T-helper 1 cell treated with Interleukin-12 subunit alpha and Interleukin-12 subunit beta and Interleukin-4 antibody, amounts not matched to agents 30 μg/mL and 1 μg/mL, for 36 hours (primary cell): ENCODE data around the gene BOK.

Experiments
- H3K27ac Mint-ChIP-seq: one replicate; pipeline ENCODE4 v1.8.0; 2021; ENCODE audit warnings: mild to moderate bottlenecking, mixed read lengths
- H3K27me3 Mint-ChIP-seq: one replicate; pipeline ENCODE4 v1.8.0; 2021; ENCODE audit warnings: low read depth, mixed read lengths
- H3K36me3 Mint-ChIP-seq: one replicate; pipeline ENCODE4 v1.8.0; 2021; ENCODE audit warnings: low read depth, mixed read lengths
- H3K4me1 Mint-ChIP-seq: one replicate; pipeline ENCODE4 v1.8.0; 2021; ENCODE audit warnings: low read depth, mixed read lengths
- H3K4me3 Mint-ChIP-seq: one replicate; pipeline ENCODE4 v1.8.0; 2021; ENCODE audit warnings: mild to moderate bottlenecking, moderate library complexity, mixed read lengths
- H3K9me3 Mint-ChIP-seq: one replicate; pipeline ENCODE4 v1.8.0; 2021; ENCODE audit warnings: mixed read lengths

The BOK gene

DNA sequence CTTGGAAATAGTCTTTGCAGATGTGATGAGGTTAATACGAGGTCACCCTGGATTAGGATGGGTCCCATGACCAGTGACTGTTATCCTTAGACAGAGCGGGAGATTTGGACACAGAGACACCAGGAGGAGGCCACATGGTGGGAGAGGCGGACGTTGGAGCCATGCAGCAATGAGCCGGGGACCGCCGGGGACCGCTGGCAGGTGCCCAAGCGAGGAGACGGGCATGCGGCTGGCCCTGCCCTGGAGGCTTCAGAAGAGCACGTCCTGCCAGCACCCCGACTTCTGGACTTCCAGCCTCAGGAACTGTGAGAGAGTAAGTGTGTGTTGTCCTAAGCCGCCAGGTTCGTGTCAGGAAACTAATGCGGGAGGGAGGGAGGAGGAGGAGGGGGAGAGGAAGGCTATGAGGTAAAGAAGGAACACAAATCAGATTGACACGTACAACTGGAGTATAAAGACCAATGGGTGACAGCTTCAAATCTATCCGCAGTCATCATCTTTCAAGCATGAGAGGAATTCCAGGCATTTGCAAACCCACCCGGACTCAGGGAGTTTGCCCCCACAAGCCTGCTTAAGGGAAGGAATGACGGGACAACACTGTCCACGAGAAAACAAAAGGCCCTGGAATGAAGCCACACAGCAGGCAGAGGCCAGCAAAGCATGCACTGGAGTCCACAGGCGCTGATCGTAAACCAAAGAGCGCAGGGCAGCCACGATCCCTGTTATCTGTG lies 11.6 kb upstream of the BOK start:
- no peaks in the 10 kb centered on the region for H3K36me3 Mint-ChIP-seq
- H3K27ac Mint-ChIP-seq = no peak overlapping the region
- no peak overlapping the region for H3K4me3 Mint-ChIP-seq
- H3K27me3 Mint-ChIP-seq = peaks cover 24% of the 10 kb centered on the region
- H3K4me1 Mint-ChIP-seq = no peaks in the 10 kb centered on the region
- H3K9me3 Mint-ChIP-seq = no peaks in the 10 kb centered on the region

DNA sequence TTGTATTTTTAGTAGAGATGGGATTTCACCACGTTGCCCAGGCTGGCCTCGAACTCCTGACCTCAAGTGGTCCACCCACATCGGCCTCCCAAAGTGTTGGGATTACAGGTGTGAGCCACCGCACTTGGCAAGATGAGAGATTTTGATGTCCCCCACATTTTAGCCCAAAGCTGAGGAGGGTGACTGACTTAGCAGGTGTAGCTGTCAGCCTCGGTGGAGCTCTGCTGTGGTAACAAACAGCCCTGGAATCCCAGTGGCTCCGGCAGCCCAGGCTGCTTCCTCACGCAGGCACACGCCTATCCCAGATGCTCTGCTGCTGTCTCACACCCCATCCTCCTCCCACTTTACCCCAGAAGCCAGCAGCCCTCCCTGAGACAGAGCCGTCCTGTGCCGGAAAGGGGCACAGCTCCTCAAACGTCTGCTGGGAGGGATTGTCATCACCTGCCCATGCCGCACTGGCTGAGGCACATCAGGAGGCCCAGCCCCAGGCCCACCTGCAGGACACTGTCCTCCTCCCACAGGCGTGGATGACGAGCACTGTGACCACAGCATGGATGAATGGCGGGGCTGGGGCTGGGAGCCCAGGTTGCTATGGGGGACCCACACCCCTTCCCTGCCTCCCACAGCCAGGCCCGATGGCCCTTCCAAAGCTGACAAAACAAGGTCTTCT lies 10.6 kb upstream of the BOK start:
- Mint-ChIP-seq H3K9me3 (no peaks in the 10 kb centered on the region), H3K4me3 (no peak overlapping the region), H3K4me1 (no peaks in the 10 kb centered on the region), H3K27ac (no peak overlapping the region), H3K27me3 (peaks cover 15% of the 10 kb centered on the region), H3K36me3 (no peaks in the 10 kb centered on the region)

DNA sequence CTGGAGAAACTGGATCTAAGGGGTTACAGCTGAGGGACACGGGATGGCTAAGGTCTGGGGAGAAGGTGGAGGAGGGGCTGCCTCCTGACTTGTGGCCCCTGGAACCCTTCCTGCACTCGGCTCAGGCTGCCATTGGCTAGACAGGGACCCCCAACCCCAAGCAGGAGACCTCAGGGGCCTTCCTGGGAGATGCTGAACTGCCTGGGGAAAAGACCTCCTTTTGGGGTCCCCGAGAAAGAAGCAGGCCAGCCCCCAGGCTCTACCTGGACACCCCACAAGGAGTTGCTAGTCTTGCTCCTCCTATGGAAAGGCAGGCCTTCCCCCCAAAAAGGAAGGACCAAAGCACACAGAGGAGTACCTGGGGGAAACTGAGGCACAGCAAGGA lies 10.1 kb upstream of the BOK start:
- Mint-ChIP-seq H3K4me1 (no peaks in the 10 kb centered on the region), H3K36me3 (no peaks in the 10 kb centered on the region), H3K27ac (no peak overlapping the region), H3K27me3 (peaks cover 10% of the 10 kb centered on the region), H3K4me3 (no peak overlapping the region), H3K9me3 (no peaks in the 10 kb centered on the region)

DNA sequence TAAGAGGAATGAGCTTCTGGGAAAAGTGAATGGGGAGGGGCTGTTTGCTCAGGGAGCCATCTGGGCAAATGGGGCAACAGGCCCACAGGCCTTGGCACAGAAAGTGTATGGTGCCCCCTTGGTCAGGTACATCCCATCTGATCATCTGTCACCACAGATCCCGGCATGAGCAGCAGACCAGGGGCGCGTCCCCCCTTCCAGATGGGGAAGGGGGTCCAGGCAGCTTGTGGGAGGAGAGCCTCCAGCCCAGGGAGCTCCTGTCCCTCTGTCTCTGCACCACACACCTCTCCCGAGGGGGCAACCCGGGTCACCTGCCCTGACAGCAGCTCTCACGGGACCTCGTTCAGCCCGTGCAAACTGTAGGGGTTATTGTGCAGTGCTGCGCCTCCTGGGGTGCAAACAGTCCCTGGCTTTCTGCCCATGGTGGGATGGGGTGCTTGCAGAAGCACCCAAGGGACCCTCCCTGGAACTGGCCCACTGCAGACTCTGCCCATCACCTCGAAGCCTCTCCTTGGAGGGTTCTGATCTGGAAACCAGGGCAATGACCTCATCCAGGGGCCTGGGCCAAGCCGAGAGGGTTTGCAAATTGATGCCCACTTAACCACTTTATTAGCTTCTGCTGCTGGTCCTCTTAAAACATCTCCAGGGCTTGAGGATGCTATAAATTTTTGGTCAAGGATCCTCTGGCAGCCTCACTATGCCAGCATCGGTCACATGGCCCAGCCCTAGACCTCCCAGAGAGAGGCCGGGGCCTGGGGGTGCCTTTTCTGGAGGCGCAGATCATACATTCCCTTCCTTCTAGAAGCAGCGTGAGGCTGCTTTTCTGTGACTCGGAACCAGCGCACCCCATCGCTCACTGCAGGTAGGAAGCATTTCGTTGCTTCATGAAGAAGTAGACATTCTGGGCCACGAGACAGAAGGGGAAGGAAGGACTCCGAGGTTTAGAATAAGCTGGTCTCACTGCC lies 7.6 kb upstream of the BOK start:
- H3K27ac Mint-ChIP-seq = no peak overlapping the region
- H3K36me3 Mint-ChIP-seq = no peaks in the 10 kb centered on the region
- H3K4me3 Mint-ChIP-seq = no peak overlapping the region
- peaks cover 14% of the 10 kb centered on the region for H3K27me3 Mint-ChIP-seq
- H3K9me3 Mint-ChIP-seq = no peaks in the 10 kb centered on the region
- peaks cover 4% of the 10 kb centered on the region for H3K4me1 Mint-ChIP-seq

DNA sequence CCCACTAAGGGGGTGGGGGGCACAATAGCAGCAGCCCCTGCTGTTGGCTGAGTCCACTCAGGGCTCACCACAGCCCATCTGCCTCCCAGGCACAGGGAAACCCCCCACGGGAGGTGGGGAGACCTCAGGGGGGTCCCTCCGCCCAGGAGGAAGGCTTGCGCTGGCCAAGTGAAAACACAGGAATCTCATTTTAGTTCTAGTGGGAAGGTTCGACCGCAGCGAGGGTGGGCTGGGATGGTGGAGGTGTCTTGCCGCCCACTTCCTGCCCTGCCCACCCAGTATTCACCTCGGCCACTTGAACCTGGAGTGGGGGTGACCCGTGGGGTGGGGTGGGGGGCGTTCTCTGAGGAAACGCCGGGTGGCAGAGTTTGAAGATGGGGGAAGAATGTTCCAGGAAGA lies 6.9 kb upstream of the BOK start:
- Mint-ChIP-seq H3K36me3 (no peaks in the 10 kb centered on the region), H3K4me3 (no peak overlapping the region), H3K27ac (no peak overlapping the region), H3K4me1 (peaks cover 6% of the 10 kb centered on the region), H3K27me3 (peaks cover 19% of the 10 kb centered on the region), H3K9me3 (no peaks in the 10 kb centered on the region)

DNA sequence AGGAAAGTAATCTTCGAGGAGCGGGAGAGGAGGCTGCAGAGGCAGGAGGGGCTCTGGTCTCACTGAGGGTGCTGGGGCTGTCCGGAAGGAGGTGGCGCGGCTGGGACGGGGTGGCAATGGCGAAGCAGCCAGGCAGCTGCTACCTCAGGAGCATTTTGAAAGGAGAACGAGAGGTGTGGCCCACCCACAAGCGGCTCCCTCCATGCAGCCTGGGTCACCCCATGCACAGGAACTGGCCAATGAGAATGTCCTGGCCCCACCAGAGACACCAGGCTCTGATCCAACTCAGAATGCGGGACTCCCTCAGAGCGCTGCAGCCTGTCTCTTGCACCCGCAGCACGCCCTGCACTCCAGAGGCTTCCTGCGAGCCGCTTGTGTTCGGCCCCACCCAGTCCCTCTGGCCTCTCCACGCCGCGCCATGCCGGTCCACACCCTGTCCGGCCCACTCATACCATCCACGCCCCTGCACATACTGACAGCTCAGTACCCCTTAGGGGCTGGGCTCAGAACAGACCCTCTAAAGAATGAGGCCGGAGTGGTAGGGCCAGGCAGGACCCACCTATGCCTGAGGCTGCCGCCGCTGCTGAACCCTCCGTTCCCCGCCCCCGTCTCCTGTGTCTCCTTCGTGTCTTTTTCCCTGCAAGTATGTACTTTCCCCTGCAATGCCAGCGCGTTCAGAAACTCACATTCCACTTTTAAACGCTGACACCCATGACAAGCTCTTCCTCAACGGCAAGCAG lies 6.4 kb upstream of the BOK start:
- no peak overlapping the region for H3K4me3 Mint-ChIP-seq
- no peaks in the 10 kb centered on the region for H3K9me3 Mint-ChIP-seq
- peaks cover 6% of the 10 kb centered on the region for H3K4me1 Mint-ChIP-seq
- H3K36me3 Mint-ChIP-seq = no peaks in the 10 kb centered on the region
- H3K27ac Mint-ChIP-seq = no peak overlapping the region
- peaks cover 25% of the 10 kb centered on the region for H3K27me3 Mint-ChIP-seq

DNA sequence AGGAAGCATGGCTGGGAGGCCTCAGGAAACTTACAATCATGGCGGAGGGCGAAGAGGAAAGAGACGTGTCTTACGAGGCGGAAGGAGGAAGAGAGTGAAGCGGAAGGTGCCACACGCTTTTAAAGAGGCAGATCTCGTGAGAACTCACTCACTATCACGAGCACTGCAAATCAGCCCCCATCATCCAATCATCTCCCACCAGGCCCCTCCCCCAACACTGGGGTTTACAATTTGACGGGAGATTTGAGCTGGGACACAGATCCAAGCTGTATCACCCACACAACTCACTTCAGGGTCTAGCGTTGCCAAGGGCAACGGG lies 5.1 kb upstream of the BOK start:
- Mint-ChIP-seq H3K36me3 (no peaks in the 10 kb centered on the region), H3K27me3 (peaks cover 38% of the 10 kb centered on the region)

DNA sequence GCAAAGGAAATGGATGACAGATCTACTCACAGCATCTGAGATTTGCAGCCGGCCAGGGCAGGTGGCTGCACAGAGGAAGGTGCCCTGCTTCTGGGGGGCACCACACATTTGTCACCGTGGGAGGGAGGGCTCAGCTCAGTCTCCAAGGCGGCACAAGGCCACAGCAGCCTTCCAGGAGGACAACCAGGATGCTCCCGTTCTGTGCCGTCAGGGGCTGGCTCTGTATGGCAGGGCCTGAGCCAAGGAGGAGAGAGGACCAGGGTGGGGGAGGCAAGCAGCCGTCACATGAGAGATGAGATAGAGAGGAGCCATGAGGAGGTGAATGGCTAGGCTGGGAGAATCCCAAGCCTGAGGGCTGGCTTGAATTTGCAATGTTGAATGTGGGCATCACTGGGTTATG lies 4.6 kb upstream of the BOK start:
- Mint-ChIP-seq H3K9me3 (no peaks in the 10 kb centered on the region), H3K27ac (no peak overlapping the region), H3K4me3 (no peak overlapping the region), H3K27me3 (peaks cover 39% of the 10 kb centered on the region), H3K36me3 (no peaks in the 10 kb centered on the region), H3K4me1 (peaks cover 9% of the 10 kb centered on the region)

More for the DNA sequence above, 5.1 kb upstream of the BOK start:
- no peak overlapping the region for H3K27ac Mint-ChIP-seq
- H3K4me1 Mint-ChIP-seq = peaks cover 9% of the 10 kb centered on the region
- H3K4me3 Mint-ChIP-seq = no peak overlapping the region
- H3K9me3 Mint-ChIP-seq = no peaks in the 10 kb centered on the region

DNA sequence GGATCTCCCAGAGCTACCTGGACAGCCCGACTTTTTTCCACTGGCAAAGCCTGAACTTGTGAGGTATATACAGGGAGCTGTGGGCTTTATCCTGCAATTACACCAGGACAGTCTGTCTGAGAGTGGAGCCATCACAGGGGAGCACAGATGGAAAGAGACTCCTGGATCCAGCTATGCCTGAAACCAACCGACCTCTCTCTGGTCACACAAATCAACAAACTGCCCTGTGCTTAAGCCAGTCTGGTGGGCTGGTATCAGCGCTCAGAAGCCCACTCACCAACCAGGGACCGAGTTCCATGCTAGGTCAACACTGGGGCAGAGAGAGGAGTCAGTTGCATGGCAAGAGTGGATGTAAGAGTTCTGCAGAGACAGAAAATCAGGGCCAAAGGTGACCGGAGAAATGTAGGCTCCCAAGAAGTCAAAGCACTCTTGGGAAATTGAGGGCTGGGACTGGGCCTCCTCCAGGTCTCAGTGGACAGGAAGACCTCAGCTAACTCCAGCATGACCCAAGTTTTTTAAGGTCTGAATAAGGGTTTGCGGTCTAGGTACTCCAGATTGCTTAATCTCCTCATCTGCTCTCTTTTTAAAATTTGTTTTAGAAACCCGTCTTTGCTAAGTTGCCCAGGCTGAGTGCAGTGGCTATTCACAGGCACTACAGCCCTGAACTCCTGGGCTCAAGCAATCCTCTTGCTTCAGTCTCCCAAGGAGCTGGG lies 3.8 kb upstream of the BOK start:
- H3K27me3 Mint-ChIP-seq = peaks cover 36% of the 10 kb centered on the region
- no peaks in the 10 kb centered on the region for H3K36me3 Mint-ChIP-seq
- no peak overlapping the region for H3K27ac Mint-ChIP-seq
- H3K4me3 Mint-ChIP-seq = no peak overlapping the region
- no peaks in the 10 kb centered on the region for H3K9me3 Mint-ChIP-seq
- peaks cover 9% of the 10 kb centered on the region for H3K4me1 Mint-ChIP-seq

DNA sequence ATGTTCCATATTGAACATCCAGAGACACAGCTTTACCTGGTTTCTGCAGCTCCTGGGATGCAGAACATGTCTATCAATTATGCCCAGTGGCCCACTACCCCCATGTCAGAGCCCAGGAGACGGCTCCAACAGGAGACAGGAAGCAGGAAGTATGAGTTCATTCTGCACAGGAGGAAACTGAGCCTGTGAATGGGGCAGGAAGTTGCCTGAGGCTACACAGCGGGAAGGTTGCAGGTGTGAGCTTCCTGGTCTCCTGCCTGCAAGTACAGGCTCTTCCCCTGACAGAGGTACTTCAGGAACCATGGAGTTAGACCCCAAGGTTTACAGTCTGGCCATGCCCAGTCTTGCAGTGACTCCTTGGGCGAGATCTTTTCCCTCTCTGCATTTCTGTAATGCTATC lies 2.8 kb upstream of the BOK start:
- Mint-ChIP-seq H3K36me3 (no peaks in the 10 kb centered on the region), H3K9me3 (no peaks in the 10 kb centered on the region), H3K4me1 (peaks cover 9% of the 10 kb centered on the region), H3K27ac (no peak overlapping the region), H3K27me3 (peaks cover 43% of the 10 kb centered on the region), H3K4me3 (peak overlapping the region; percentile 29)

DNA sequence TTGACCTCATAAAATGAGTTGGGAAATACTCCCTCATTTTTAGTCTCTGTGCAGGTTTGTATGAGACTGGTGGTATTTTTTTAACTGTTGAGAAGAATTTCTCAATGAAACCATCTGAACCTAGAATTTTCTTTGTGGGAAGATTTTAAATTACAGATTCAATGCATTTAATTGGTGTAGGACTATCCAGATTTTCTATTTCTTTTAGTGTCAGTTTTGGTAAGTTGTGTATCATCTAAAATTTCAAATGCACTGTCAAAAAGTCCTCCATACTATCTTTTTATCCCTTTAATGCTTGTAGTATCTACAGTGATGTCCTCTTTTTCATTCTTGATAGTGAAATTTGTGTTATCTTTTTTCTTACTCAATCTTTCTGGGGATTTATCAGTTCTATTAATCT lies 1.8 kb upstream of the BOK start:
- H3K27me3 Mint-ChIP-seq = peaks cover 39% of the 10 kb centered on the region
- H3K4me3 Mint-ChIP-seq = no peak overlapping the region
- no peaks in the 10 kb centered on the region for H3K9me3 Mint-ChIP-seq
- H3K36me3 Mint-ChIP-seq = no peaks in the 10 kb centered on the region
- H3K27ac Mint-ChIP-seq = no peak overlapping the region
- peaks cover 9% of the 10 kb centered on the region for H3K4me1 Mint-ChIP-seq

DNA sequence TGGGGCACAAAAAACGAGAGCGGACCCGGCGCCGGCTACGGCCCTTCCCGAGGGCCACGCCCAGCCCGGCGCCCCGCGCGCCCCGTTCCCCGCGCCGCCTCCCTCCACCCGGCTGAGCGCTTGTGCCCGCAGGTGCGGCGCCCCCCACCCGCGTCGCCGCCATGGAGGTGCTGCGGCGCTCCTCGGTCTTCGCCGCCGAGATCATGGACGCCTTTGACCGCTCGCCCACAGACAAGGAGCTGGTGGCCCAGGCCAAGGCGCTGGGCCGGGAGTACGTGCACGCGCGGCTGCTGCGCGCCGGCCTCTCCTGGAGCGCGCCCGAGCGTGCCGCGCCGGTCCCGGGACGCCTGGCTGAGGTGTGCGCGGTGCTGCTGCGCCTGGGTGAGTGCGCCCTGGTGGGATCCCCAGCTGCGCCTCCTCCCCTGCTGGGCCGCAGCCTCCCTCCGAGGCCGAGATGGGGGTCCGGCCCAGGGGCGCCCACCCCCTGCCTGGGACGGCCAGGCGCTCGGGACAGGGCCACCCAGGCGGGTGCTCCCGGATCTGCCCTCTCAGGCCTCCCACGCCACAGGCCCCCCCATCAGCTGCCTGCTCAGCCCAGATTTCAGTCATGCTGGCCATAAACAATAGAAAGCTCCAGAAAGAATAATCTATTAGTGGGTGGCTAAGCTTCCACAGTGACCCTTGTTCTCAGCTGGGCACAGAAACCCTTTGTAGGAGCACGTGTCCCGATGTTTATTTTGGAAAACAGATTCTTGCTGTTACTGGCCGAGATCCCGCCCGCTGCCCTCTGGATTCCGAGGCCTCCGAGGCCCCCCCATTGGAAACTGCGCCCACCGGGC lies 997 bp downstream of the BOK start:
- Mint-ChIP-seq H3K4me3 (peak overlapping the region; percentile 37), H3K36me3 (no peaks in the 10 kb centered on the region), H3K27me3 (peaks cover 39% of the 10 kb centered on the region), H3K4me1 (peaks cover 9% of the 10 kb centered on the region), H3K9me3 (no peaks in the 10 kb centered on the region), H3K27ac (no peak overlapping the region)

DNA sequence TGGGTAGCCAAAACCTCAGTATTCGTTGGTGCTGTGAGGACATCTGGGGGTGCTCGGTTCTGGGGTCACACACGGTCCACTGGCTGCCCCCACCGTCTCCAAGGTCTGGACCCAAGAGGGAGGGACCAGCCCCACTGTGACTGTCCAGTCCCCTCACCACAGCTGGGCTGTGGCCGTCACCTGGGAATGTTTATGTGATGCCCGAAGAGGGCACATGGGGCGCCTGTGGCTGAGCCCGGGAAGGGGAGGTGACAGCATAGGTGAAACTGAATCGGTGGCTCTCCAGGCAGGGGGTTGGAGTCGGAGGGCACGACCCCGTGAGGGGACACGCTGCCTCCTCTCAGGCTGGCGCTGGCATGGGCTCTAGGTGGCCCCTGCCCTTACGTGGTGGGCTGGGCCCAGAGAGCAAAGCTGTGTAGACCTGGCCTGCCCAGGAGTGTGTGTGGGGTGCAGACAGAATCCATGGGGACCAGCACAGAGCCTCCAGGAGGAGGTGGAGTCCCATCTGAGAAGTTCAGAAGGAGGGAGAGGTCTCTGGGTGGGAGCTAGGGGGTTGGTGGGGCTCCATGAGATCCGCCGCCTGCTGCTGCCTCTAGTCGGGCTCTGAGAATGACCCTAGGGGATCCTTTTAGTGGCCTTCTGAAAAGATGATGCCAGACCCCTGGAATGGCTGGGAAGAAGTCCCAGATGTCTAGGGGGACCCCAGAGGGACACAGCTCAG lies 1.8 kb downstream of the BOK start:
- Mint-ChIP-seq H3K27me3 (peaks cover 39% of the 10 kb centered on the region), H3K4me1 (peaks cover 9% of the 10 kb centered on the region), H3K36me3 (no peaks in the 10 kb centered on the region), H3K9me3 (no peaks in the 10 kb centered on the region), H3K27ac (no peak overlapping the region), H3K4me3 (peak overlapping the region; percentile 37)
